Muscle of back (tissue), 13 donors: ENCODE measurements around the gene SEC23A. TPM values are rescaled to one million over a fixed set of nuclear protein-coding genes. Genes with fewer than 3 reads are reported as not detected.
"Not testable (repeated sequence)": the region's sequence is repeated elsewhere in the genome, so short reads cannot be mapped to it uniquely, and the experiment has no call there.

Experiments used
- DNase-seq, 3 donors: peaks; one replicate each; pipeline versions ENCODE4 v3.0.0 to v3.0.0-alpha.2; 2013
- long read RNA-seq, 9 donors: transcript quantifications; one replicate each; lab custom pipeline, GENCODE V29; 2026
- polyA plus RNA-seq, 10 donors: library from polyadenylated mRNA; unstranded; fragments of 120-200 nt; gene quantifications; one replicate each; pipeline ENCODE4 v1.2.1, GENCODE V29; 2013; ENCODE audit not compliant: insufficient read length in 10 of 10

SEC23A gene
- polyA plus RNA-seq, result 10 to 100 TPM; 80.9 to 98.8 (median 90.6) TPM
- long read RNA-seq, donor 1, full-length matches to known transcripts, result 9 of 80 reads
- long read RNA-seq, donor 1, partial matches to known transcripts, result 43 of 80 reads
- long read RNA-seq, donor 1, other reads (novel, unspliced or antisense), result 28 of 80 reads
- long read RNA-seq, donor 2, full-length matches to known transcripts, result 13 of 13 reads
- long read RNA-seq, donor 2, partial matches to known transcripts, result 0 of 13 reads
- long read RNA-seq, donor 2, other reads (novel, unspliced or antisense), result 0 of 13 reads
- long read RNA-seq, donor 3, result 0 reads
- long read RNA-seq, donor 4, full-length matches to known transcripts, result 11 of 39 reads
- long read RNA-seq, donor 4, partial matches to known transcripts, result 23 of 39 reads
- long read RNA-seq, donor 4, other reads (novel, unspliced or antisense), result 5 of 39 reads
- long read RNA-seq, donor 5, full-length matches to known transcripts, result 19 of 24 reads
- long read RNA-seq, donor 5, partial matches to known transcripts, result 5 of 24 reads
- long read RNA-seq, donor 5, other reads (novel, unspliced or antisense), result 0 of 24 reads
- long read RNA-seq, donor 6, full-length matches to known transcripts, result 23 of 28 reads
- long read RNA-seq, donor 6, partial matches to known transcripts, result 5 of 28 reads
- long read RNA-seq, donor 6, other reads (novel, unspliced or antisense), result 0 of 28 reads
- long read RNA-seq, donor 7, full-length matches to known transcripts, result 4 of 15 reads
- long read RNA-seq, donor 7, partial matches to known transcripts, result 11 of 15 reads
- long read RNA-seq, donor 7, other reads (novel, unspliced or antisense), result 0 of 15 reads
- long read RNA-seq, donor 8, full-length matches to known transcripts, result 4 of 10 reads
- long read RNA-seq, donor 8, partial matches to known transcripts, result 6 of 10 reads
- long read RNA-seq, donor 8, other reads (novel, unspliced or antisense), result 0 of 10 reads
- long read RNA-seq, donor 9, full-length matches to known transcripts, result 2 of 2 reads
- long read RNA-seq, donor 9, partial matches to known transcripts, result 0 of 2 reads
- long read RNA-seq, donor 9, other reads (novel, unspliced or antisense), result 0 of 2 reads

- DNase-seq, result peak; percentile 89 to 97 (median 90)
These were observed at the start of gene SEC23A for GRCh38 chr14:39102969-39103957. TSS of gene SEC23A (minus strand) at chr14:39103235. CDS start at chr14:39096118, 7,117 bp downstream.

DNA sequence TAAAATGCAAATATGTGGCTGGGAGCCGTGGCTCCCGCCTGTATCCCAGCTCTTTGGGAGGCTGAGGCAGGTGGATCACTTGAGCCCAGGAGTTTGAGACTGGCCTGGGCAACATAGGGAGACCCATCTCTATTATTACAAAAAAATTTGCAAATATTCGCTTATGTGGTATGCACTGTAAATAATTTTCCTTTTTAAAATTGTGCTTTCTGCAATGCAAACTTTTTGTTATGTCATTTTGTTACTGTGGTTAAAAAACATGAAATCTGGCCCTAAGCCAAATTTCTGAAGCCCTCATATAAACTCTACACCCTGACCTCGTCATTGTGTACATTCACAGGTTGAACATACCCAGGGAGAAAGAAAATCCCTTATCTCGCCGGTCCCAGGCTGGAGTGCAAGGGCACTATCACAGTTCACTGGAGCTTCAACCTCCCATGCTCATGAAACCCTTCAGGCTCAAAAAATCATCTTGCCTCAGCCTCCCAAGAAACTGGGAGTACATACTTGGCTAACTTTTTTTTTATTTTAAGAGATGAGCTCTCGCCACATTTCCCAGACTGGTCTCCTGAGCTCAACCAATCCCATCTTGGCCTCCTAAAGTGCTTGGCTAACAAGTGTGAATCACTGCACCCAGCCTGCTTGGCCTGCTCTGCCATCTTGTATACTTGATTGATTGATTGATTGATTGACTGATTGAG lies 42.4 kb upstream of the SEC23A start:
- DNase-seq, result no peak

GRCh38 chr14:39143226-39143625 lies 40.2 kb upstream of the SEC23A start:
- DNase-seq, result not testable (repeated sequence)

DNA sequence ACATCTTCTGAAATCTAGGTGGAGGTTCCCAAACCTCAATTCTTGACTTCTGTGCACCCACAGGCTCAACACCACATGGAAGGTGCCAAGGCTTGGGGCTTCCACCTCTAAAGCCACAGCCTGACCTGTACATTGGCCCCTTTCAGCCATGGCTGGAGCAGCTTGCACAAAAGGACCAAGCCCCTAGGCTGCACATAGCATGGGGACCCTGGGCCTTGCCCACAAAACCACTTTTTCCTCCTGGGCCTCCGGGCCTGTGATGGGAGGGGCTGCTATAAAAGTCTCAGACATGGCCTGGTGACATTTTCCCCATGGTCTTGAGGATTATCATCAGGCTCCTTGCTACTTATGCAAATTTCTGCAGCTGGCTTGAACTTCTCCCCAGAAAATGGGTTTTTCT lies 38.6 kb upstream of the SEC23A start:
- not testable (repeated sequence) for DNase-seq

GRCh38 chr14:39140170-39140569 lies 37.1 kb upstream of the SEC23A start:
- no peak for DNase-seq

- no peak for DNase-seq
These were observed 35.4 kb upstream of the SEC23A start for GRCh38 chr14:39138440-39138839.

GRCh38 chr14:39137835-39138234 lies 34.8 kb upstream of the SEC23A start:
- DNase-seq, result not testable (repeated sequence)

DNA sequence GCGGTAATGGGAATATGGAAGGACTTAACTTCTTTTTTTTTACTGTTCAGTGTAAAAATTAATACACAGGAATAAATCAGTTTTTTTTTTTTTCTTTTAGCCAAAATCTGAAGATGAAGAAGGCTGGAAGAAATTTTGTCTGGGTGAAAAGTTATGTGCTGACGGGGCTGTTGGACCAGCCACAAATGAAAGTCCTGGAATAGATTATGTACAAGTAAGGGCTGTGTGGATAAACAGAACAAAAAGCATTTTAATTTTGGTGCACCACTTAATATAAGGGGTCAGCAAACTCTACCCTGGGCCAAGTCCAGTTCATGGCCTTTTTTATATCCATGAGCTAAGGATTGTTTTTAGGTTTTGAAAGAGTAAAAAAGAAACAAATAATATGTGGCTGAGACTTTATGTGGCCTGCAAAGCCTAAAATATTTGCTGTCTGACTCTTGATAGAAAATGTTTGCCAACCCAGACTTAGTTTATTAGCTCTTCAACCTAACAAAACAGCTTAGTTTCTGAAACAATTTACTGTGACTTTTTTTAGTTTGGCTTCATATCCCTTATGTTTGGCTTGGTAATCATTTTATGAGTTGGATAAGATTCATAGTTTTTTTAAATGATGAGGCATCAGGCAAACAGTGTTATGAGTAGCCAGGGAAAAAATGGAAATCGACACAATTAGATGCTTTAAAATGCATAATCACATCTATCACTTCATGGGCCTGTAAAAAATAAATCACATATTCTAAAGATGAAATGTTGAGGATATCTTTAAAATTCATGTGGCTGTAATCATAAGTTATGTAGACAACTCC lies 19.5 kb upstream of the SEC23A start:
- DNase-seq, result no peak

GRCh38 chr14:39114073-39114838 lies 11.2 kb upstream of the SEC23A start, which contains the start of gene GEMIN2:
TSS of gene GEMIN2 (plus strand) at chr14:39114323. CDS start at chr14:39114339, 16 bp downstream.
- DNase-seq, result peak; percentile 95 to 97 (median 95)

DNA sequence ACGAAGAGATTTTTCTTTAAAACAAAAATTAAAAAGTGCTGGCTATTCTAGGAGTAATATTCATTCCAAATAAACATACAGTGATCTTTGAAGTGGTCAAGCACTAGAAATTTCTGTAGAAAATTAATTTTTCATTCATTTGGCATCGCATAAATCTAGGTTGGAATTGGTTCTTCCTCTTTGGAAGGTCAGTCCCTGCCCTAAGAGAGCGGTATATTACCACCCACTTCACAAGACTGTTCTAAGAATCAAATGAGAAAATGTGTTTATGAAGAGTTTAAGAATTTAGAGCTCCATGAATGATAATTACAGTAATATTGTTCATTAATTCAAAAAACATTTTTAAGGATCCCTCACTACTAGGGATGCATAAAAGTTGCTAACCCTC lies 10.6 kb upstream of the SEC23A start:
- DNase-seq, result no peak

- no peak for DNase-seq
These were observed 7.1 kb upstream of the SEC23A start for GRCh38 chr14:39109893-39110715.

- no peak for DNase-seq
These were observed 5.8 kb upstream of the SEC23A start for GRCh38 chr14:39108791-39109190.

DNA sequence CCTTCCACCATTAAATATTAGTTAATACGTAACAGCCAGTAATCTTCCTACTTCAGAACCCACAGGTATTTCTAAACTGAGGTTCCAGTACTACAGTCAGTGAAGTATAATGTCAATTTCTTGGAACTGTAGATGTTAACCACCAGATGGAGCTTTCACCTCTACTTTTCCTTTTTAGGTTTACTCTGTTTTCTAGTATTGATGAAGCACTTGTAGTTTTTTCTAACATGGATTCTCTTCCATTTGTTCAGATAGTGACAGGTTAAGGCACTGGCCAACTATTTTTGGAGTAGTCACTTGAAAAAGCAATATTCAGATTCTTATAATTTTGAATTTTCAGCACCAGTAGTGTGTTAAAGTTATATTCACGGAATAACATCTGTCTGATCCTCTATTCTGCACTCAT lies 4.6 kb upstream of the SEC23A start:
- peak in 2 of 3 donors; percentile 16 to 42 for DNase-seq

DNA sequence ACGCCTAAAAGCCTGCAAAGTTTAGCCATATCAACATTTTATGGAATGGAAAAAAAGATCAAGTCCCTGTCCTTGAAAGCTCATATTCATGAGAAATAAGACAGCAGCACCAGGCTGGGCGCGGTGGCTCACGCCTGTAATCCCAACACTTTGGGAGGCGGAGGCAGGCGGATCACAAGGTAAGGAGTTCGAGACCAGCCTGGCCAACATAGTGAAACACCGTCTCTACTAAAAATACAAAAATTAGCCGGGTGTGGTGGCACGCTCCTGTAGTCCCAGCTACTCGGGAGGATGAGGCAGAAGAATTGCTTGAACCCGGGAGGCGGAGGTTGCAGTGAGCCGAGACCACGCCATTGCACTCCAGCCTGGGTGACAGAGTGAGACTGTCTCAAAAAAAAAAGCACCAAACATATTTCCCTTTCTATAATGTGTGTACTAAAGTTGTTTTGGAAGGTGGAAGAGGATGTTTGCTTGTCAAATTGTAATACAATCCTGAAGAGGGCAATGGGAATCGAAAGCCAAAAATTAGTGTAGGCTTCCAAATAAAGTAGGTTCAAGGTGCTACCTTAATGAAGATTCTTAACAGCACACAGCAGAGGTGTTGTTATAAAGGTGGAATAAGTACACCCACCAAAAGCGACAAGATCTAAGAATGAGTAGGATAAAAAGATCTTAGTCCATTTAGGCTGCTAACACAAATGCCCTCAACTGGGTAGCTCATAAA lies 1.2 kb upstream of the SEC23A start:
- not testable (repeated sequence) for DNase-seq

GRCh38 chr14:39102265-39102968 lies 618 bp downstream of the SEC23A start:
- peak; percentile 43 to 86 (median 66) for DNase-seq

DNA sequence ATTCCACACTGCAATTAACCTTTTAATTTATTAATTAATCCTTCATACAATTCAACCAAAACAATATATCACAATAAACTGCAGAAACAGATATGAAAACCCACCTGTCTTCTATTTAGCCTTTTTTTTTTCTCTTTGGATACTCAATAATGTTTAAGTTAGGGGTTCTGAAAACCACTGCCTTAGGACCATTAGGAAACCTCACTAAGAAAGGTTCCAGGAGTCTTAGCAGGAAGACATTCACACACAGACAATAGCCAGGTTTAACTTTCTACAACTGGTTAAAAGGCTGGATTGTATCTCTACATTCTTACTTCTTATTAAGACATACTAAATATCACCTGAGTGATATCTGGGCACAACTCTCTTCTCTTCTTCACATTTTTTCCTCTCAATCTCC lies 3.3 kb downstream of the SEC23A start:
- no peak for DNase-seq
